HG02642 (cell line): ENCODE results near the gene TAMM41.
"Not testable (repeated sequence)": the region's sequence is repeated elsewhere in the genome, so short reads cannot be mapped to it uniquely, and the experiment has no call there.

Experiments
- ATAC-seq: cut with Tn5 transposase; IDR thresholded peaks from one replicate; pipeline ENCODE4 v1.9.1; 2021; ENCODE audit warnings: mild to moderate bottlenecking; ENCODE audit not compliant: unreplicated experiment, poor library complexity

Gene TAMM41

DNA sequence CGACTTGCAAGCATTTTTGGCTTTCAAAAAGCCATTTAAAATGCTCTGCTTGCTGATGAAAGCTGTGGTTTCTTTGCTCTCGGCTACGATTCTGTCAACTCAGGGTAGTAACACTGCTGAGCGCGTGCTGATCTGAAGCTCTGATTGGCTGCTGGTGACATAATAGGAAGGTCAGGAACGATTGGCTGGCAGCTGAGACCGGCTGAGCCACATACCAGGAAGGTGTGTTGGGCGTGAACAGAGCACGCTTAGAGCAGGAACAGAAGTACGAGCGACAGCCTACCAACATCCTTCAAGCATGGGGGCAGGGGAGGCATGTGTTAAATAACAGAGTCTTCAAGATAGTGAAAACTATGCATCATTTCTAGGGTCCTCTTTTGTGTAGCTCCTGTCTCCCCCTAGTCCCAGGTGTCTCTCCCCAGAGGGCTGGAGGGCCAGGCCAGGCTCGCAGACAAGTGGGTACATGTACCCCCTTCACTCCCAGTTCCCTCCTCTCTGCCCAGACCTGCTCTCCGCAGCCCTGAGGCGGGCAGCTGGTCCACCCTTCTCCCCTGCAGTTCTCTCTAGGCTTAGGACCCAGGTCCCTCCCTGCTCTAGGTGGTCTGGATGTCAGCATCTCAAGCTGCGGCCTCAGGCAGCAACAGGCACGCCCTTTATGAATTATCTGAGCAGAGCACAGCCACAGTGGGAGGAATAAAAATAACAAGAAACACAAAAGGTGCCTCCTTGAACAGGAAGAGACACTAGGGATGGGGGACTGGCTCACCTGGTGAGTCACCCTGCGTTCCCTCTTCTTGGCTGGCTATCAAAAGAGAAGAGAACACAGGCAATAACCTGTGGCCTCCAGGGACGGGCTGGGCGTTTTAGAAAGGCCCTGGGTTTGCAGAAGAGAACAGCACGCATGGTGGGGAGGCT lies 76.0 kb downstream of the TAMM41 start:
- peak; percentile 99 for ATAC-seq

- ATAC-seq: peak; percentile 2
These were observed 76.8 kb downstream of the TAMM41 start for GRCh38 chr3:11769704-11770476.

- ATAC-seq: no peak
These were observed 78.1 kb downstream of the TAMM41 start for GRCh38 chr3:11768604-11769003.

DNA sequence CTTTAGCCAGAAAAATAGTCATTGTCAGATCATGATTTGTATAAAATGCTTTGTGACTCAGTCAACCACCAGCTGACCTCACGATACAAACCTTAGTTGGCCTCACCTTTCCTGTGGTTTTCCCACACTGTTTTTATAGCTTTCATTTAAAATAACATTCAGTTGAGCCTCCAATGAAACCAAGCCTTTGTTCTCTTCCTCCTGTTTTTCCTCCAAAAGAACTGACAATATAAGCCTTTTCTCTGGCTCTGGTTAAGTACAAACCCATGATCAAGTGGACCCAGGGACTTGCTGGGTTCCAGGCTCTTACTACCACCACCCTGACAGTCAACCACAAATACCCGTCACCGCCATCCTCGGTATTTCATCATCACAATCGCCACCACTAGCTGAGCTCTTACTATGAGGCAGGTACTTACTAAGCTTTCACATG lies 81.7 kb downstream of the TAMM41 start:
- no peak for ATAC-seq

DNA sequence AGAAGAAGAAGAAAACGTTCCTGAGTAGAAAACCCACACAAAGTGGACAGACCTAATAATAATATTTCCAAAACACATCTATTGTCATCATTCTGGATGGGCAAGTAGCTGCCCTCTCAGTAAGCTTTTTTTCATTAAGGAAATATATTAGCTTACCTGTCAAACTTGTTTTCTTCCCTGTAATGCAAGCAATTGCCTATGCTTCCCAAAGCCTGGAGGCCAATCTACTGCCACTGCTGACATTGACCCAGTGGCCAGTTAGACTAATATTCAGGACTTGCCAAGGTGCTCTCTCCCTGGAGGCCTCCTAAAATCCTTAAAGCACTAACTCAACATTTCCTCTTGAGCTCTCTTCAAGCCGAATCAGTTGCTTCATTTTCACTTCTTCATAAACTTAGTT lies 86.7 kb downstream of the TAMM41 start:
- no peak for ATAC-seq

DNA sequence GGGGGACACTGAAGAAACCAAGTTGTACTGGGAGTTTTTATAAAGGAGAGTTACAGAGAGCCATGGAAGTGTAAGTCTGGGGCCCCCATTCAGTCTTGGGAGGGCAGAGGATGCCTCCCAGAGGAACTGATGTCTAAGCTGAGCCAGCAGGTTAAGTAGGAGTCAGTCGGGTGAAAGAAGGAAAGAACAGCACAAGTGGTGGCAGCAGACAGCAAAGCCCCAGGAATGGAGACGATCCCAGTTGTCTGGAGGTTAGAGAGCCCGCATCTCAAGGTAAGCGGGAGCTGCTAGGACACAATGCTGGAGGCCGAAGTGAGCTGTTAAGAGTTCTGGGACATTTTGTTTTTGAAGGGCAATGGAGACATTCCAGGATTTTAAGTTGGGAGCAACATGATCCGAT lies 88.8 kb downstream of the TAMM41 start:
- no peak for ATAC-seq

- no peak for ATAC-seq
These were observed 89.2 kb downstream of the TAMM41 start for GRCh38 chr3:11757441-11757875.

- ATAC-seq: no peak
These were observed 91.4 kb downstream of the TAMM41 start for GRCh38 chr3:11755276-11755675.

DNA sequence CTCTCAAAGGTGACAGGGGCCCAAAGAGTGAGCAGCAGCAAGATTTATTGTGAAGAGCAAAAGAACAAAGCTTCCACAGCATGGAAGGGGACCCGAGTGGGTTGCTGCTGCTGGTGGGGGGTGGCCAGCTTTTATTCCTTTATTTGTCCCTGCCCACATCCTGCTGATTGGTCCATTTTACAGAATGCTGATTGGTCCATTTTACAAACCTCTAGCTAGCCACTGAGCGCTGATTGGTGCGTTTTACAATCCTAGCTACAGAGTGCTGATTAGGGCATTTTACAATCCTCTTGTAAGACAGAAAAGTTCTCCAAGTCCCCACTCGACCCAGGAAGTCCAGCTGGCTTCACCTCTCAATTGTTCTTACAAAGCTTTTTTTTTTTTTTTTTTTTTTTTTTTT lies 94.4 kb downstream of the TAMM41 start:
- ATAC-seq: not testable (repeated sequence)

DNA sequence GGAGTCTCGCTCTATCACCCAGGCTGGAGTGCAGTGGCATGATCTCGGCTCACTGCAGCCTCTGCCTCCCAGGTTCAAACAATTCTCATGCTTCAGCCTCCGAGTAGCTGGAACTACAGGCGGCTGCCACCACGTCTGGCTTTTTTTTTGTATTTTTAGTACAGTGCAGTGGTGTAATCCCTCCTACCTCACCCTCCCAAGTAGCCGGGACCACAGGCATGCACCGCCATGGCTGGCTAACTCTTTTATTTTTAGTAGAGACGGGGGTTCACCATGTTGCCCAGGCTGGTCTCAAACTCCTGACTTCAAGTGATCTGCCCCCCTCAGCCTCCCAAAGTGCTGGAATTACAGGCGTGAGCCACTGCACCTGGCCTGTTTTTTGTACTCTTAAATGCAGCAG lies 98.4 kb downstream of the TAMM41 start:
- not testable (repeated sequence) for ATAC-seq
